Karpas-422 (cell line): Measurements from ENCODE around the gene TYROBP. TPM values are rescaled to one million over a fixed set of nuclear protein-coding genes. Genes with fewer than 3 reads are reported as not detected.
"Not testable (repeated sequence)": the region's sequence is repeated elsewhere in the genome, so short reads cannot be mapped to it uniquely, and the experiment has no call there.

ENCODE experiments used
- DNase-seq: peaks from one replicate; pipeline ENCODE4 v3.0.0-alpha.2; 2015
- H2AFZ ChIP-seq: fragments of 200-600 bp; sonication (generic); 2 replicates; pipeline ENCODE4 v1.6.1; 2014; ENCODE audit warnings: antibody characterized with exemption, low read length, mixed read lengths
- H3K27ac ChIP-seq: fragments of 200-600 bp; sonication (generic); 2 replicates; pipeline ENCODE4 v1.5.1; 2014; ENCODE audit warnings: mild to moderate bottlenecking, low read length, moderate library complexity
- H3K27me3 ChIP-seq: fragments of 200-600 bp; sonication (generic); 2 replicates; pipeline ENCODE4 v1.6.1; 2014; ENCODE audit warnings: low read length, mixed read lengths
- H3K36me3 ChIP-seq: fragments of 200-600 bp; sonication (generic); 2 replicates; pipeline ENCODE4 v1.6.1; 2014; ENCODE audit warnings: low read length, mixed read lengths; ENCODE audit not compliant: insufficient read depth
- H3K4me1 ChIP-seq: fragments of 200-600 bp; sonication (generic); 2 replicates; pipeline ENCODE4 v1.6.1; 2014; ENCODE audit warnings: mild to moderate bottlenecking, low read length, mixed read lengths
- H3K4me2 ChIP-seq: fragments of 200-600 bp; sonication (generic); 2 replicates; pipeline ENCODE4 v1.6.1; 2014; ENCODE audit warnings: low read length, low read depth, mild to moderate bottlenecking; ENCODE audit not compliant: poor library complexity, severe bottlenecking
- H3K4me3 ChIP-seq: fragments of 200-600 bp; sonication (generic); 2 replicates; pipeline ENCODE4 v1.5.1; 2014; ENCODE audit warnings: mild to moderate bottlenecking, antibody characterized with exemption, low read length, mixed read lengths
- H3K79me2 ChIP-seq: fragments of 200-600 bp; sonication (generic); 2 replicates; pipeline ENCODE4 v1.6.1; 2014; ENCODE audit warnings: mild to moderate bottlenecking, low read length, mixed read lengths
- H3K9ac ChIP-seq: fragments of 200-600 bp; sonication (generic); 2 replicates; pipeline ENCODE4 v1.6.0; 2014; ENCODE audit warnings: low read length
- H3K9me2 ChIP-seq: fragments of 200-600 bp; sonication (generic), shearing (Covaris generic); replicated peaks from 2 replicates; pipeline ENCODE4 v1.6.0; 2014; ENCODE audit warnings: mild to moderate bottlenecking, low read length, moderate library complexity; ENCODE audit not compliant: insufficient read depth
- H3K9me3 ChIP-seq: fragments of 300-700, 200-600 bp; sonication (generic); 2 replicates; pipeline ENCODE4 v1.6.1; 2014; ENCODE audit warnings: low read length, mixed read lengths
- H4K20me1 ChIP-seq: fragments of 200-600 bp; sonication (generic); 2 replicates; pipeline ENCODE4 v1.6.1; 2014; ENCODE audit warnings: mild to moderate bottlenecking, antibody characterized with exemption, low read length, low read depth; ENCODE audit not compliant: insufficient read depth
- total RNA-seq: library from RNA; depleted of rRNA; stranded (reverse); fragments of >200 nt; shearing (Covaris generic); gene quantifications from 2 replicates; pipeline ENCODE4 v1.2.3, GENCODE V29; 2014; ENCODE audit warnings: low replicate concordance; rRNA removed

The TYROBP gene
- total RNA-seq = not detected in 2 replicates

DNA sequence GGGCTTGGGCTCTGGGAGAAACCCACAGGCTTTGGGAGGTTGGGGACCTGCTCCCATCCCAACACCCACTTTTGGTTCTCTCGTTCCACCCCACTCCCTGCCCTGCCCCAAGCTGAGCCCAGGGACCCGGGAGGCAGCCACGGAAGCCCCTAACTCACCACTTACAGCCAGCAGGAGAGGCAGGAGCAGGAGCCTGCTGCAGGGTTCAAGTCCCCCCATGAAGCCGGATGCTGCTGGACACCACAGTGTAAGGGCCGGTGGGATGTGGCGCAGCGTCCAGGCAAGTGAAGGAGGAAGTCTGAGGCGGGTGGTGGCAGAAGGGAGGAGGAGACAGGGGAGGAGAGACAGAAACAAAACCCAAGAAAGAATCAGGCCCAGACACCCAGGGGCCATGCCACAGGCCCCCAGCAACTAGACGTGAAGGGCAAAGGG is at the start of gene TYROBP:
TSS of gene TYROBP (minus strand) at position 286 of the 432 bp plus-strand sequence. CDS start at position 219, 67 bp downstream.
- no peaks in the 10 kb centered on the region for H4K20me1 ChIP-seq
- peak; percentile 5 for DNase-seq
- no peaks in the 10 kb centered on the region for H3K9me3 ChIP-seq
- no peaks in the 10 kb centered on the region for H3K27me3 ChIP-seq
- no peaks in the 10 kb centered on the region for H3K79me2 ChIP-seq
- H2AFZ ChIP-seq = no peak within 1 kb of the TSS
- H3K4me2 ChIP-seq = no peak within 1 kb of the TSS
- H3K36me3 ChIP-seq = no peaks in the 10 kb centered on the region
- H3K9me2 ChIP-seq = no peaks in the 10 kb centered on the region
- no peak within 1 kb of the TSS for H3K4me3 ChIP-seq
- no peak within 1 kb of the TSS for H3K9ac ChIP-seq
- H3K4me1 ChIP-seq = peaks cover 21% of the 10 kb centered on the region
- H3K27ac ChIP-seq = no peak within 1 kb of the TSS

- not testable (repeated sequence) for H3K9ac ChIP-seq, H4K20me1 ChIP-seq, H3K27me3 ChIP-seq, H3K36me3 ChIP-seq, H3K4me2 ChIP-seq, DNase-seq, H2AFZ ChIP-seq, H3K9me3 ChIP-seq, H3K4me3 ChIP-seq, H3K9me2 ChIP-seq, H3K27ac ChIP-seq, H3K79me2 ChIP-seq, H3K4me1 ChIP-seq
Measured at GRCh38 chr19:35957411-35957810, 49.3 kb upstream of the TYROBP start.

DNA sequence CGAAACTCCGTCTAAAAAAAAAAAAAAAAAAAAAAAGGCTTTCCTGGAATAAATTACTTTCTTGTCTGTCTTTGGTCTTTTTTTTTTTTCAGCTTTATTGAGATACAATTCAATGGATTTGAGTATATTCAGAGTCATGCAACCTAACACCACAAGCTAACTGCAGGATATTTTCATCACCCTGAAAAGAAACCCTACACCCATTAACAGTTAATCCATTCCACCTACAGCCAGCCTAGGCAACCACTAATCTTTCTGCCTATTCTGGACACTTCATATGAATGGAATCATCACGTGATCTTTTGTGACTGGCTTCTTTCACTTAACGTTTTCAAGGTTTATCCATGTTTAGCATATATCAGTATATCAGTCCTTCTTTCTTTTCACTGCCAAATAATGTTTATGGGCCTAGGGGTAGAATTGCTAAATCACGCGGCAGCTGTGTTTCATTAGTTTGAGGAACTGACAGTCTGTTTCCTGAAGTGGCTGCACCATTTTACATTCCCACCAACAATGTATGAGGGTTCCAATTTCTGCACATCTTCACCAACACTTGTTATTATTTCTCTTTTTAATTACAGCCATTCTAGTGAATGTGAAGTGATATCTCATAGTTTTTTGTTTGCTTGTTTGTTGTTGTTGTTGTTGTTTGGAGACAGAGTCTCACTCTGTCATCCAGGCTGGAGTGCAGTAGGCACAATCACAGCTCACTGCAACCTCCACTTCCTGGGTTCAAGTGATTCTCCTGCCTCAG is 48.0 kb upstream of the TYROBP start:
- H3K9me3 ChIP-seq = no peaks in the 10 kb centered on the region
- no peaks in the 10 kb centered on the region for H3K79me2 ChIP-seq
- H3K4me2 ChIP-seq = no peak overlapping the region
- H3K27ac ChIP-seq = no peak overlapping the region
- H3K36me3 ChIP-seq = no peaks in the 10 kb centered on the region
- H2AFZ ChIP-seq = no peak overlapping the region
- H3K4me3 ChIP-seq = no peak overlapping the region
- no peak for DNase-seq
- H3K9me2 ChIP-seq = no peaks in the 10 kb centered on the region
- no peaks in the 10 kb centered on the region for H3K4me1 ChIP-seq
- no peaks in the 10 kb centered on the region for H3K27me3 ChIP-seq
- H3K9ac ChIP-seq = no peak overlapping the region
- no peaks in the 10 kb centered on the region for H4K20me1 ChIP-seq

DNA sequence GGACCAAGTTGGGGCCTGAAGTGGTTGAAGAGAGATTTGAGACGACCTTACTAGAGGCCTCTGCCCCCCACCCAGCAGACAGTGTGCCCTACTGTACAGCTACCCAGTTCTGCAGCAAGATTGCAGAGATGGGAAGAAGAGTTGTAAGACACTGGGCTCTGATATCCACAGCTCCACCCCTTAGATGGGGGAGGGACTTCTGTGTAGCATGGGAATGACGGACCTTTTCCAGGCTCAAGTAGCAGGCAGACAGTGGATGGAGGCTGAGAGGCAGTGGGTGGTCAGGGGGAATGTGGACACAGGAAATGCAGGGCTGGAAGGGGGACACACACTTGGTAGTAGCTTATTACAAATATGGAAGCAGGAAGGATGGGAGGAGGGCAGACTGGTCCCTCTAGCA is 41.0 kb upstream of the TYROBP start:
- Histone ChIP-seq H2AFZ (no peak overlapping the region), H3K4me3 (no peak overlapping the region), H3K79me2 (no peaks in the 10 kb centered on the region), H3K36me3 (no peaks in the 10 kb centered on the region), H3K4me2 (no peak overlapping the region), H3K4me1 (no peaks in the 10 kb centered on the region), H3K27ac (no peak overlapping the region), H3K9me3 (no peaks in the 10 kb centered on the region), H3K27me3 (no peaks in the 10 kb centered on the region), H3K9me2 (no peaks in the 10 kb centered on the region), H4K20me1 (peaks cover 4% of the 10 kb centered on the region; the same call in 1 of the 2 replicates), H3K9ac (no peak overlapping the region)
- DNase-seq = no peak

DNA sequence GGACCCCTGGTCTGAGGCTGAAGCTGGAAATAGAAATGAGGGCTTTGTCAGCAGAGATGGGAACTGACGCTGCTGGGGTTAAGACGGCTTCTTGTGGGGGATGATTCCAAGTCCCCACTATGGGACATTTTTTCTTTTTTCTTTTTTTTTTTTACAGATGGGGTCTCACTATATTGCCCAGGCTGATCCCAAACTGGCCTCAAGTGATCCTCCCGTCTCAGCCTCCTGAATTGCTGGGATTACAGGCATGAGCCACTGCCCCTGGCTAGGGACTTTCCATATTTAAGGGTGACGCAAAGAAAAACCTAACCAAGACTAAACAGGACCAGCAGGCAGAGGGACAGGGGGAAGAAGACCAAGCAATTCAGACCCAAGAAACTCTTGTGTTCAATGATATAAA is 38.1 kb upstream of the TYROBP start:
- Histone ChIP-seq H3K4me3 (no peak overlapping the region), H3K27me3 (no peaks in the 10 kb centered on the region), H3K27ac (no peak overlapping the region), H3K9ac (no peak overlapping the region), H2AFZ (no peak overlapping the region), H3K36me3 (no peaks in the 10 kb centered on the region), H3K4me1 (no peaks in the 10 kb centered on the region), H3K79me2 (no peaks in the 10 kb centered on the region), H3K9me2 (no peaks in the 10 kb centered on the region), H4K20me1 (peaks cover 4% of the 10 kb centered on the region; the same call in 1 of the 2 replicates), H3K9me3 (no peaks in the 10 kb centered on the region), H3K4me2 (no peak overlapping the region)
- no peak for DNase-seq

DNA sequence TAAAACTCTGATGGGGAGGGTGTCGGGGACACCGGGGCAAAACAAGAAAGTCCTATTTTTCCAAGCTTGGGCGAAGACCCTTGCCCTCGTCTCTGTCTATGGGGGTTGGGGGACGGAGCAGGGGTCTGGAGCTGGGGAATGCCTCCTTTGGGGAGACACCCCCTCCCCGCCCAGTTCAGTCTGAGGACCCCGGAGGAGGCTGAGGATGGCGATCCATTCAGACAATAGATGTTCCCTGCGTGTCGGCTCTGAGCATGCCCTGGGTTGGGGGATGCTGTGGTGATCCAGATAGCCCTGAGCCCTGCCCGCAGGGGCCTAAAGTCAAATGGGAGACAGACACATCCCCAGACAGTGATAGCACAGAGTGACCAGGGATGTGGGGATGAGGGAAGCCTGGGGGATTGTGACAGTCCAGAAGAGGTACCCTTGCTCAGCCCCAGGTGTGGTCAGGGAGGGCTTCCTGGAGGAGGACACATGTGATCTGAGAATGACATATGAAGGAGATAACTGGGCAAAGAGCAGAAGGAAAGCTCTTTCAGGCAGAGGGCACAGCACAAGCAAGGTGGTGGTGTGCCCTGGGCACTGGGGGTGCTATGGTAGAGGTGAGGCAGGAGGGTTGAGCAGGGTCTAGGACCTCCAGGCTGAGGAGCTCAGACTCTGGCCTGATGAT is 37.2 kb upstream of the TYROBP start:
- no peak overlapping the region for H3K27ac ChIP-seq
- H3K27me3 ChIP-seq = no peaks in the 10 kb centered on the region
- H3K4me1 ChIP-seq = no peaks in the 10 kb centered on the region
- H2AFZ ChIP-seq = no peak overlapping the region
- H3K4me3 ChIP-seq = no peak overlapping the region
- H3K36me3 ChIP-seq = no peaks in the 10 kb centered on the region
- H3K9me3 ChIP-seq = no peaks in the 10 kb centered on the region
- no peaks in the 10 kb centered on the region for H3K9me2 ChIP-seq
- peaks cover 4% of the 10 kb centered on the region; the same call in 1 of the 2 replicates for H4K20me1 ChIP-seq
- no peak overlapping the region for H3K4me2 ChIP-seq
- no peak overlapping the region for H3K9ac ChIP-seq
- DNase-seq = no peak
- no peaks in the 10 kb centered on the region for H3K79me2 ChIP-seq

GRCh38 chr19:35944556-35944955 is 36.5 kb upstream of the TYROBP start:
- H3K27ac ChIP-seq = no peak overlapping the region
- H3K79me2 ChIP-seq = no peaks in the 10 kb centered on the region
- no peak overlapping the region for H3K4me3 ChIP-seq
- H3K9ac ChIP-seq = no peak overlapping the region
- no peak overlapping the region for H2AFZ ChIP-seq
- DNase-seq = no peak
- peaks cover 4% of the 10 kb centered on the region; the same call in 1 of the 2 replicates for H4K20me1 ChIP-seq
- H3K9me3 ChIP-seq = no peaks in the 10 kb centered on the region
- H3K4me1 ChIP-seq = no peaks in the 10 kb centered on the region
- no peaks in the 10 kb centered on the region for H3K9me2 ChIP-seq
- no peaks in the 10 kb centered on the region for H3K27me3 ChIP-seq
- no peaks in the 10 kb centered on the region for H3K36me3 ChIP-seq
- no peak overlapping the region for H3K4me2 ChIP-seq
